COR-L47 (cell line): ENCODE results near the gene CHRNA9.
A peak's percentile ranks its signal among the peaks of the same experiment; 100 is the strongest.
"Not testable (repeated sequence)": the region's sequence is repeated elsewhere in the genome, so short reads cannot be mapped to it uniquely, and the experiment has no call there.

Experiments used
- DNase-seq: peaks from one replicate; lab custom pipeline; 2025; lab: John Stamatoyannopoulos, UW

Gene CHRNA9

DNA sequence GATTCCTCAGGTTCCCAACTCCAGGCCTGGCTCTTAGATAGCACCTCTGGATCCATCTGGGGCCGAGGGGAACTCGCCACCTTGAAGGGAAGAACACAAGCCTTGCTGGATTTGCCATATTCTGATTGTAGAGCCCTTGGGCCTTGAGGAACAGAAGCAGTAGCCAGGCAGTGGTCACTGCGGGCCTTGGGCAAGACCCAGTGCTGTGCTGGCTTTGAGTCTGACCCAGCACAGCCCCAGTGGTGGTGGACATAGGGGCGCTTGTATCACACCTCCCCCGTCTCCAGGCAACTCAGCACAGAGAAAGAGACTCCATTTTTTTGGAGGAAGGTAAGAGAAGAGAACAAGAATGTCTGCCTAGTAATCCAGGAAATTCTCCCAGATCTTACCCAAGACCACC, 45.5 kb downstream of the CHRNA9 start:
- DNase-seq, result no peak

DNA sequence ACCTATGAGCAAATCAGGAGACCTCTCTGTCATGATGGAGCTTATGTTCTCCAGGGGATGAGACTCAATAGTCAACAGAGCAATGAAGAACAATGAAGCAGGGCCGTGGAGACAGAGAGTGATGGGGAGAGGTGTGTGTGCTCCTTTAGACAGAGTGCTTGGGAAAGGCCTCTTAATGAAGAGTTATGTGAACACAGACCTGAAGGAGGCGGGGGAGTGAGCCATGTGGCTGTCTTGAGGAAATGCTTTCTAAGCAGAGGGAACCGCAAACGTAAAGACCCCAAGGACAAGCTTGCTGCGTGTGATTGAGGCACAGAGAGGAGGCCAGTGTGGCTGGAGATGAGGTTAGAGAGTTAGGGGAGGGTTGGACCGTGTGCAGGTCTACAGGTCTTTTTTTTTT, 53.1 kb downstream of the CHRNA9 start:
- DNase-seq, result no peak

DNA sequence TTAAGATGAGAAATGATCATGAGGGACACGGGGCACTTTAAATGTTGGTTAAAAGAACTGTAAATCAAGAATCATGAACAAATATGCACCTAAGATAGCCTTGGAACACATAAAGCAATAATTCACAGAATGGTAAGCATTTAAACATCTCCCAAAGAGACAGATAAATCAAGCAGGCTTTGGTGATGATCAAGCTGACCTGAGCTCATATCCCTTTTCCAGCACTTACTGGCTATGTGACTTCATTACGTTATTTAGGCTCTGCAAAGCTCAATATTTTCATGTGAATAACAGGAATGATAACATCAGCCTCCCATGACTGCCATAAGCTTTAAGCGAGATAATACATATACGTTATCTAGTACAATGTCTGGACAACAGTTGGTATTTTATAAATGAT, 54.9 kb downstream of the CHRNA9 start:
- no peak for DNase-seq

DNA sequence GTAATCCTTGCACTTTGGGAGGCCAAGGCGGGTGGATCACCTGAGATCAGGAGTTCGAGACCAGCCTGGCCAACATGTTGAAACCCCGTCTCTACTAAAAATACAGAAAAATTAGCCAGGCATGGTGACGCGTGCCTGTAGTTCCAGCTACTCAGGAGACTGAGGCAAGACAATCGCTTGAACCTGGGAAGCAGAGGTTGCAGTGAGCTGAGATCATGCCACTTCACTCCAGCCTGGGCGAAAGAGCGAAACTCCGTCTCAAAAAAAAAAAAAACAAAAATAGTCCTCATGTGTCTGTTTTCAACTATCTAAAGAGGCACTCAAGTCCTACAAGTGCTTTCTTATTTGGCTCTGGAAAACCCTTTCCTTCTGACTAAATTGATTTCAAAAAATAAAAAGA, 57.1 kb downstream of the CHRNA9 start:
- DNase-seq, result not testable (repeated sequence)

DNA sequence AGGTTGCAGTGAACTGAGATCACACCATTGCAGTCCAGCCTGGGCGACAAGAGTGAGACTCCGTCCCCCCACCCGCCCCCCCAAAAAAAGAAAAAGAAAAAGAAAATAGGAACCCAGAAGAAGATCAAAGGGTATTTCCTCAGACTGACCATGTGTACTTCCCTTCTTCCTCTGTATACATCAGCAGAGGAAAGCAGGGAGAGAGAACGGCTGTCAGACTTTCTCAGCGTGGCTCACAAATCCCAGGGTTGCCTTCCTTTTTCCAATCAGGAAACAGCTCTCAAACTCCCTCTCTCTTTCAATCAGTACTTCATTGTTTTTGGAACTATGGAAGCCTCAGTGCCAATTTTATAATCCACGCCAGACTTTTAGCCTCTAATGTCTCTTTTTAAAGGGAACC, 59.1 kb downstream of the CHRNA9 start:
- no peak for DNase-seq

DNA sequence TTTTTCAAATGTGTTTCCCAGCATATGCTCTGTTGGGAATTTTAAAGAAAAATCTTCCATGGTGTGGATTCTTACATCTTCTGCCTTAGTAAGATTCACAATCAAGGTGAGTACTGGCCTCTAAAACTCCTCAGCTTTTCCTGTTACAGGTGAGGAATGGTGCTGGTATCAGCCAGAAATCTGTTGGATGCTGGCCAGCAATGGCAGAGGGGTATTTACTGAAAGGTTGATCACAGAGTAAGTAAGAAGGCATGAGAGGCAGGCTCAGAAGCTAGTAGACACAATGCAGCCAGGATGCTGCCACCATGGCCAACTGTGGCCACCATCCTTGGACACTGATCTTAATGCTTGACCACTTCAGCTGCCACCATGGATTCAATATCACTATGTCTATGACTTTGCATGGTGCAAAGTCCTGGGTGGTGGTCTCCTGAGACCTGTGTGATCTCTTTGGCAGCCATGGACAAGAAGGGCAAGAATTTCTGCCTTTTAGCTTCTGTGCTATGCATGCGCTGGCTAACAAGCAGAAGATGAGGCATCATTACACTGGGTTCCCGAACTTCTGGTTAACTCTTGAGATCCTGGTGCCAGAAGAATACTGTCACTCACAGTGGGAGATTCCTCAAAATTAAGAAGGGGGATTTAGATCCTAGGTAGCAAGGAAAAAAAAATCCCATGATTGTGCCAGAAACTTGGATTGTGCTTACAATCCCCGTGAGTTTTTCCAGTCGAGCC, 60.2 kb downstream of the CHRNA9 start:
- DNase-seq, result no peak

DNA sequence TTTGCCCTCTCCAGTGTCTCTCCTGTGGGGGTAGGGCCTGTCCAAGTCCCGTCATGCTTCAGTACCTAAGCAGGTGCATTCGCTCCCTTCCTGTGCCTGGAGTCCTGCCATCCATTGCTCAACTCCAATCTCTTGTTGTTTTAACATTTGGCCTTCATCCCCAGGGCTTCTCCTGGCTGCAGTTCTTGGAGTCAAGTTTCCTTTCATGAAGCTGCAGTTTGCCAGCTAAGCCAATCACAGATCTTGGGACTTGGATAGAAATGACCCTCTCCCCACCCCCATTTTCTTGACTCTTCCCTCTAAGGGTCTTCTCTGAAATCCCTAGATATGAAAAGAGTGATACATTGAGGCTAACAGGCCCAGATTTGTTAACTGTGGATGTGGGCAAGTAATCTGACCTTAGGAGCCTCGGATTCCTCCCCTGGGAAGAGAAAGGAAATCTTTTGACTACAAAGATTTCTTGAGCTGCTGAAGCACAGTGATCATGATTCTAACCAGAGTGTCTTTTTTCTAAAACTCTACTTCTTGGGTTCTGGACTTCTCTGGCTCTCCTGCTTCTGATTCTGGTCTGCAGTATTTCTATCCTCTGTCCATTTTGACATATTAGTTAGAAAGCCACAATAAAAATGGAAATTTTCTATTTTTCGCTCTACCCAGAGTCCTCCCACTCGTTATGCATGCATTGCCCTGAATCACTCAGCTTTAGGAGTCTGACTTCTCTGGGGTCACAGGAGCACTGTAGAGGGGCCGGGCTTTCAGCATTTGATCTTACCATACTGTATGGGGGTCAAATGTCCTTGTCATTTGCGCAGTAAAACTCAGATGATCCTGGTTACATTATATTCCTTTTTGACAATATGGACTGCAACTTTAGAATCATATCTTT, 61.0 kb downstream of the CHRNA9 start:
- peak; percentile 74 for DNase-seq

DNA sequence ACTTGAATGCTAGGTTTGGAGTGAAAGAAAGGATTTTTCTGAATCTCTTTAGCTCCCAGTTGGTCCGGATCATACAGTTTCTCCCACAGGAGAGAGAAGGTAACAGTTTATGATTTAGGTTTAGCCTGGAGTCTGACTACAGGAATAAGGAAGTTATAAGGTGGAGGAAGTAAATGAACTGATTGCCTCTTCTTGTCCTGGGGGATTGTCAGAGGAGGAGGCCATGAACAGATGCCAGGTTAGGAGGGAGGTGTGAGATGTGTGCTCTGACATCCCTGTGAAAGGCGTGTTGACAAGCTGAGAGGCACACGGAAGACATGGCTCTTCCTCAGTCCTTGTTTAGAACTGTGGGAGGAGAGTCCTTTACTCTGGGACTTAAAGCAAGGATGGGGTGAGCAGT, 64.4 kb downstream of the CHRNA9 start:
- no peak for DNase-seq

DNA sequence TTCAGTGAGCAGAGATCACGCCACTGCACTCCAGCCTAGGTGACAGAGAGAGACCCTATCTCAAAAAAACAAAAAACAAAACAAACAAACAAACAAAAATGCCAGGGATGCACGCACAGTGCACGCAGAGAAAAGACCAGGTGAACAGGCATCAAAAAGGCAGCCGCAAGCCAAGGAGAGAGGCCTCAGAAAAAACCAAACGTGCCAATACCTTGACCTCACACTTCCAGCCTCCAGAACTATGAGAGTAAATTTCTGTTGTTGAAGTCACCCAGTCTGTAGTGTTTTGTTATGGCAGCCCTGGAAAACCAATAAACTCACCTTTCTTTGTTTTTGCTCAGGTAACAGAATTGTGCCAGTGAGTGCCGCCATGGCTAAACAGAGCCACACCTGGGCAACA, 66.0 kb downstream of the CHRNA9 start:
- DNase-seq, result no peak

DNA sequence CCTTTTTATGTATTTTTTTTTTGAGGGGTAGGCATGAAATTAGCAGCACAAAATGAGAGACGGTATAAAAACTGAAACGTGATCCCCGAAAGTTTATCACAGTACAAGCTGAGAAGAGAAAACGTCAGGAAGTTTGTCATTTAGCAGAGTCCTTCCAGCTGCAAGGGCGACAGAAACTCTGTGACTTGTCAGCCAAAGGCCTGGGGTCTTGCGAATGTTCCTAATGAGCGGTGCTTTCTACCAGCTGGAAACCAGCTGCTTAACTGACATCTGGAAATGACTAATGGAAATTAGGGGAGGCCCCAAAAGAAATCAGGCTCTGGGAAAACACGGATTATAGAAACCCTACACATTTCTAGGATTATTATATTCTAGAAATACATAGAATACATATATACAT, 66.5 kb downstream of the CHRNA9 start:
- no peak for DNase-seq

DNA sequence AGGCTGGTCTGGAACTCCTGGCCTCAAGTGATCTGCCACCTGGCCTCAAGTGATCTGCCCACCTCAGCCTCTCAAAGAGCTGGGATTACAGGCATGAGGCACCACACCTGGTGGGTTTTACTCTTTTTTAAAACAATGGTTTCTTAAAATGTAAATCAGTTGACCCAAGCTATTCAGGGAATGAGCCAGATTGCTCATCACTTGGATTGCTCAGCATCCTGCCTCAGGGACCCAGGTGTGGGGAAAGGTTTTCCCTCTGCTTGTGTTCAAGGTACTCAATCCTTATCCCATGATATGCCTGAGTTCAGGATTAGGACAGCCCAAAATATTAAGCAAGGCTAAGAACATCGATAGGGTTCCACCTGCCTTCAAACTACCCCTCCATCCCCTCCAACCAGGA, 67.4 kb downstream of the CHRNA9 start:
- DNase-seq, result no peak

DNA sequence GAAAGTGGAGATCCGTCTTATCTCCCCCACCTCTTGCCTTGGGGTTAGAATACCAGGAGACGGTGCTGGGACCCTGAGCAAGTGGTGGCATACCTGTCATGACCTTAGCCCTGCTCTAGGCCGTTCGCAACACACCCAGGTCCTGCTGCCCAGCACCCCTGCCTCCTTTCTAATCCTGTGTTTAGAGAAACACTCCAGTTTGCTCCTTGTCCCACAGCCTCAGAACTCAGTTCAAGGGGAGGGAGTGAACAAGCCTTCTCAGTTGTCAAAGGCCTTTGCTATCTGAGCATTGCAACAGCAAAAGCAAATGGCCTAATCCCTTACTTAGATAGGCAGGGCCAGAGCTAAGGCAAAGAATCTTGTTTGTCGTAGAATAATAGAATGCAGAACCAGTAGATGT, 67.9 kb downstream of the CHRNA9 start:
- DNase-seq, result no peak
